ENCODE data around the gene R3HDM4. TPM values are rescaled to one million over a fixed set of nuclear protein-coding genes. Genes with fewer than 3 reads are reported as not detected.
A peak's percentile ranks its signal among the peaks of the same experiment; 100 is the strongest.

The R3HDM4 gene
- total and polyA plus RNA-seq, 9 of the 15 experiments (the other 6 are each of a cell fraction or from before 2014, with no cell fraction given) = 3.2 to 154 (median 59.0) TPM

DNA sequence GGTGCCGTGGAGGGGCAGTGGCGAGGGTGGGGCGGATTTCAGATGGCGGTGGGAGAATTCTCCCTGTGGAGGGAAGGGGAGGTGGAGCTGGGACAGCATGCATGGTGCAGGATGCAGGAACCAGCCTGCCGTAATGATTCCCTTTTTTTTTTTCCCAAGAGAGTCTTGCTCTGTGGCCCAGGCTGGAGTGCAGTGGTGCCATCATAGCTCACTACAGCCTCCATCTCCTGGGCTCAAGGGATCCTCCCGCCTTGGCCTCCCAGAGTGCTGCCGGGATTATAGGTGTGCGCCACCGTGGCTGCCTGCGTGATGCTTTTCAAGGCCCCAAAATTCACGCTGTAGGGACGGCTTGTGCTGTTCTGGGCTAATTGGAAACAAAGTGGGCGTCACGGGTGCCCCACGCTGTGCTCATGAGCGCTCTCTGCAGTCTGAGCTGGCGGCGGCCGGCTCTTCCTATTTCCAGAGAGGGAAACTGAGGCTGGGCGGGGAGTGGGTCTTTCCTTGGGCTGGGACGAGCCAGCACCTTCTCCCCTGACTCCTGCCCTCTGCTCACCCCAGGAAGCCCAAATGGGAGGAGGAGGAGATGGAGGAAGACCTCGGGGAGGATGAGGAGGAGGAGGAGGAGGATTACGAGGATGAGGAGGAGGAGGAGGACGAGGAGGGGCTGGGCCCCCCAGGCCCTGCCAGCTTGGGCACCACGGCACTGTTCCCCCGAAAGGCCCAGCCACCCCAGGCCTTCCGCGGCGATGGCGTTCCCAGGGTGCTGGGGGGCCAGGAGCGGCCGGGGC is 19.0 kb upstream of the R3HDM4 start:
- ATAC-seq = no peak
- peaks cover 80% of the 10 kb centered on the region; the same call in 2 of the 3 replicates for H3K36me3 ChIP-seq (ENCODE audit: control insufficient read depth, insufficient read depth, low read length)
- H3K4me2 ChIP-seq (ENCODE audit: insufficient read depth, low read length) = no peak overlapping the region
- CTCF ChIA-PET (ENCODE audit: low intra/inter-chr PET ratio) = no interaction called here
- WGBS (ENCODE audit: insufficient coverage, low coverage, missing lambda C conversion rate) = 93% methylated on average over 20 of the region's 32 CpGs
- intact Hi-C loops (cut with micrococcal nuclease) = no loop called here
- H3K27me3 ChIP-seq (ENCODE audit: control insufficient read depth in 2 of 2, insufficient read depth in 2 of 2, low read length in 2 of 2) = no peaks in the 10 kb centered on the region
- no peak for DNase-seq (ENCODE audit: extremely low read depth in 1 of 4, low spot score in 3 of 4)
- POLR2A ChIA-PET = interaction anchor here (0.9 to 1.6 kb wide), 2 partner anchors 9 to 10 kb away, joined by 4 read pairs; no protein-coding TSS in a partner anchor
- peaks cover 78% of the 10 kb centered on the region for H3K79me2 ChIP-seq (ENCODE audit: control insufficient read depth, insufficient read depth, low read length)
- H3K27ac ChIP-seq (ENCODE audit: extremely low read depth, low read depth, low read length) = no peak overlapping the region
- H3K9ac ChIP-seq (ENCODE audit: insufficient read depth in 1 of 2, low read depth in 2 of 2, low read length in 2 of 2) = 0 out of 4 replicates have a peak overlapping the region, but pooled peaks of 1 of the 2 experiments have one; percentile 17
- TF ChIP-seq SMARCC2 (IDR thresholded peaks at IDR 0.05; ENCODE audit: low read depth) (no peak), ZNF263 (CRISPR knock-in tag; IDR thresholded peaks at IDR 0.05; ENCODE audit: borderline replicate concordance) (peak; percentile 60; the same call in 1 of the 2 replicates)
- no peaks in the 10 kb centered on the region for H3K9me3 ChIP-seq (replicated peaks; ENCODE audit: control insufficient read depth, insufficient read depth, low read depth, low read length)
- no peak overlapping the region for H2AFZ ChIP-seq (ENCODE audit: low read depth, low read length)
- no peak overlapping the region for H3K4me3 ChIP-seq
- H4K20me1 ChIP-seq (replicated peaks; ENCODE audit: control insufficient read depth, insufficient read depth, low read length) = no peaks in the 10 kb centered on the region; the same call in 1 of the 2 replicates
- in situ Hi-C loops (cut with MboI) = no loop called here
- peaks cover 0 to 60% of the 10 kb centered on the region in 2 experiments; a peak in 4 of 5 replicates for H3K4me1 ChIP-seq (replicated peaks in 1 of 2; ENCODE audit: control insufficient read depth in 2 of 2, insufficient read depth in 2 of 2, low read length in 2 of 2)
- no peak for FAIRE-seq
- H3K9me1 ChIP-seq (ENCODE audit: control insufficient read depth, insufficient read depth, low read length) = no peaks in the 10 kb centered on the region
- no TSS peak for BruUV-seq (replicated peaks)

GRCh38 chr19:929891-930258 is 16.9 kb upstream of the R3HDM4 start:
- H3K9me1 ChIP-seq (ENCODE audit: control insufficient read depth, insufficient read depth, low read length) = no peaks in the 10 kb centered on the region
- BruUV-seq (replicated peaks) = no TSS peak
- no peaks in the 10 kb centered on the region for H3K27me3 ChIP-seq (ENCODE audit: control insufficient read depth in 2 of 2, insufficient read depth in 2 of 2, low read length in 2 of 2)
- CTCF ChIA-PET (ENCODE audit: low intra/inter-chr PET ratio) = no interaction called here
- no peaks in the 10 kb centered on the region; the same call in 1 of the 2 replicates for H4K20me1 ChIP-seq (replicated peaks; ENCODE audit: control insufficient read depth, insufficient read depth, low read length)
- ATAC-seq (no peak), DNase-seq (ENCODE audit: extremely low read depth in 1 of 4, low spot score in 3 of 4) (no peak), FAIRE-seq (no peak)
- no peaks in the 10 kb centered on the region for H3K9me3 ChIP-seq (replicated peaks; ENCODE audit: control insufficient read depth, insufficient read depth, low read depth, low read length)
- H3K79me2 ChIP-seq (ENCODE audit: control insufficient read depth, insufficient read depth, low read length) = peaks cover 83% of the 10 kb centered on the region
- 91% methylated on average over 6 of the region's 6 CpGs for WGBS (ENCODE audit: insufficient coverage, low coverage, missing lambda C conversion rate)
- H2AFZ ChIP-seq (ENCODE audit: low read depth, low read length) = no peak overlapping the region
- POLR2A ChIA-PET = no interaction called here
- H3K4me1 ChIP-seq (replicated peaks in 1 of 2; ENCODE audit: control insufficient read depth in 2 of 2, insufficient read depth in 2 of 2, low read length in 2 of 2) = peaks cover 0 to 72% of the 10 kb centered on the region in 2 experiments; a peak in 4 of 5 replicates
- H3K27ac ChIP-seq (ENCODE audit: extremely low read depth, low read depth, low read length) = no peak overlapping the region
- H3K4me3 ChIP-seq = no peak overlapping the region
- no peak for TF ChIP-seq SETDB1 (IDR thresholded peaks at IDR 0.05; ENCODE audit: low read length)
- TF ChIP-seq ZNF121 (CRISPR knock-in tag; conservative IDR thresholded peaks at IDR 0.05) = peak; percentile 92
- TF ChIP-seq ARID1B (IDR thresholded peaks at IDR 0.05) = no peak
- in situ Hi-C loops (cut with MboI) (no loop called here), intact Hi-C loops (cut with micrococcal nuclease) (no loop called here)
- H3K4me2 ChIP-seq (ENCODE audit: insufficient read depth, low read length) = no peak overlapping the region
- no peak overlapping the region for H3K9ac ChIP-seq (ENCODE audit: insufficient read depth in 1 of 2, low read depth in 2 of 2, low read length in 2 of 2)
- H3K36me3 ChIP-seq (ENCODE audit: control insufficient read depth, insufficient read depth, low read length) = peaks cover 64% of the 10 kb centered on the region; the same call in 2 of the 3 replicates

Data from K562 (cell line).